Stimulated activated memory B cell treated with anti-CD40 and anti-IgM and Interleukin-4, amounts not matched to agents 10 μg/mL and 1 μg/mL and 100 μg/mL, for 72 hours (primary cell): ENCODE measurements around the gene OR5H6.
"Not testable (repeated sequence)": the region's sequence is repeated elsewhere in the genome, so short reads cannot be mapped to it uniquely, and the experiment has no call there.

Source experiments
- ATAC-seq: fragments of 150-1000 bp; cut with Tn5 transposase; 2 replicates; pipeline ENCODE4 v1.10.0; 2021
- H3K27ac Mint-ChIP-seq: one replicate; pipeline ENCODE4 v1.8.0; 2022; ENCODE audit warnings: mild to moderate bottlenecking, mixed read lengths
- H3K27me3 Mint-ChIP-seq: one replicate; pipeline ENCODE4 v1.8.0; 2022; ENCODE audit warnings: mixed read lengths
- H3K36me3 Mint-ChIP-seq: one replicate; pipeline ENCODE4 v1.8.0; 2022; ENCODE audit warnings: mixed read lengths
- H3K4me1 Mint-ChIP-seq: one replicate; pipeline ENCODE4 v1.8.0; 2022; ENCODE audit warnings: mixed read lengths
- H3K4me3 Mint-ChIP-seq: one replicate; pipeline ENCODE4 v1.8.0; 2022; ENCODE audit warnings: mild to moderate bottlenecking, moderate library complexity, mixed read lengths
- H3K9me3 Mint-ChIP-seq: one replicate; pipeline ENCODE4 v1.8.0; 2022; ENCODE audit warnings: mixed read lengths

OR5H6 gene

GRCh38 chr3:98263944-98264343 is at the start of gene OR5H6:
Gene OR5H6 (plus strand): TSS chr3:98264244. CDS start chr3:98264333, 89 bp downstream.
- H3K4me1 Mint-ChIP-seq: no peaks in the 10 kb centered on the region
- peaks cover 6% of the 10 kb centered on the region for H3K9me3 Mint-ChIP-seq
- H3K36me3 Mint-ChIP-seq: no peaks in the 10 kb centered on the region
- no peak for ATAC-seq
- H3K27me3 Mint-ChIP-seq: no peaks in the 10 kb centered on the region
- no peak within 1 kb of the TSS for H3K27ac Mint-ChIP-seq
- H3K4me3 Mint-ChIP-seq: no peak within 1 kb of the TSS

- H3K9me3 Mint-ChIP-seq: no peaks in the 10 kb centered on the region
- H3K4me3 Mint-ChIP-seq: no peak overlapping the region
- no peaks in the 10 kb centered on the region for H3K36me3 Mint-ChIP-seq
- no peak overlapping the region for H3K27ac Mint-ChIP-seq
- H3K27me3 Mint-ChIP-seq: no peaks in the 10 kb centered on the region
- no peaks in the 10 kb centered on the region for H3K4me1 Mint-ChIP-seq
- no peak for ATAC-seq
These were observed 49.0 kb upstream of the OR5H6 start for GRCh38 chr3:98215051-98215450.

- Mint-ChIP-seq H3K9me3 (no peaks in the 10 kb centered on the region), H3K4me1 (no peaks in the 10 kb centered on the region), H3K4me3 (no peak overlapping the region), H3K27me3 (no peaks in the 10 kb centered on the region), H3K36me3 (no peaks in the 10 kb centered on the region), H3K27ac (no peak overlapping the region)
- no peak for ATAC-seq
These were observed 40.0 kb upstream of the OR5H6 start for GRCh38 chr3:98223907-98224672.

- peaks cover 4% of the 10 kb centered on the region for H3K9me3 Mint-ChIP-seq
- H3K4me3 Mint-ChIP-seq: no peak overlapping the region
- no peaks in the 10 kb centered on the region for H3K36me3 Mint-ChIP-seq
- ATAC-seq: no peak
- no peak overlapping the region for H3K27ac Mint-ChIP-seq
- no peaks in the 10 kb centered on the region for H3K27me3 Mint-ChIP-seq
- H3K4me1 Mint-ChIP-seq: peaks cover 12% of the 10 kb centered on the region
These were observed 31.6 kb upstream of the OR5H6 start for GRCh38 chr3:98232489-98232888.

GRCh38 chr3:98233468-98233867 is 30.6 kb upstream of the OR5H6 start:
- peak; percentile 51 for ATAC-seq
- Mint-ChIP-seq H3K4me1 (peaks cover 12% of the 10 kb centered on the region), H3K36me3 (no peaks in the 10 kb centered on the region), H3K27me3 (no peaks in the 10 kb centered on the region), H3K4me3 (no peak overlapping the region), H3K27ac (no peak overlapping the region), H3K9me3 (peaks cover 4% of the 10 kb centered on the region)

- no peak for ATAC-seq
- no peak overlapping the region for H3K27ac Mint-ChIP-seq
- H3K27me3 Mint-ChIP-seq: no peaks in the 10 kb centered on the region
- no peaks in the 10 kb centered on the region for H3K4me1 Mint-ChIP-seq
- peaks cover 1% of the 10 kb centered on the region for H3K9me3 Mint-ChIP-seq
- no peak overlapping the region for H3K4me3 Mint-ChIP-seq
- H3K36me3 Mint-ChIP-seq: no peaks in the 10 kb centered on the region
These were observed 23.9 kb upstream of the OR5H6 start for GRCh38 chr3:98240131-98240530.

GRCh38 chr3:98242155-98242554 is 21.9 kb upstream of the OR5H6 start:
- Mint-ChIP-seq H3K36me3 (no peaks in the 10 kb centered on the region), H3K9me3 (peaks cover 6% of the 10 kb centered on the region), H3K27me3 (no peaks in the 10 kb centered on the region), H3K4me1 (no peaks in the 10 kb centered on the region), H3K4me3 (no peak overlapping the region), H3K27ac (no peak overlapping the region)
- no peak for ATAC-seq

- no peak for ATAC-seq
- H3K27me3 Mint-ChIP-seq: no peaks in the 10 kb centered on the region
- no peak overlapping the region for H3K27ac Mint-ChIP-seq
- H3K4me3 Mint-ChIP-seq: no peak overlapping the region
- H3K36me3 Mint-ChIP-seq: no peaks in the 10 kb centered on the region
- H3K4me1 Mint-ChIP-seq: no peaks in the 10 kb centered on the region
- peaks cover 6% of the 10 kb centered on the region for H3K9me3 Mint-ChIP-seq
These were observed 20.2 kb upstream of the OR5H6 start for GRCh38 chr3:98243843-98244242.

- ATAC-seq: no peak
- no peaks in the 10 kb centered on the region for H3K36me3 Mint-ChIP-seq
- no peaks in the 10 kb centered on the region for H3K4me1 Mint-ChIP-seq
- H3K4me3 Mint-ChIP-seq: no peak overlapping the region
- H3K27me3 Mint-ChIP-seq: no peaks in the 10 kb centered on the region
- H3K9me3 Mint-ChIP-seq: peaks cover 6% of the 10 kb centered on the region
- no peak overlapping the region for H3K27ac Mint-ChIP-seq
These were observed 17.9 kb upstream of the OR5H6 start for GRCh38 chr3:98246142-98246541.

GRCh38 chr3:98256026-98256425 is 8.0 kb upstream of the OR5H6 start:
- H3K27ac Mint-ChIP-seq, H3K27me3 Mint-ChIP-seq: not testable (repeated sequence)
- peaks cover 17% of the 10 kb centered on the region for H3K9me3 Mint-ChIP-seq

GRCh38 chr3:98259707-98260106 is 4.3 kb upstream of the OR5H6 start:
- H3K36me3 Mint-ChIP-seq: no peaks in the 10 kb centered on the region
- no peaks in the 10 kb centered on the region for H3K27me3 Mint-ChIP-seq
- H3K4me3 Mint-ChIP-seq: no peak overlapping the region
- no peaks in the 10 kb centered on the region for H3K4me1 Mint-ChIP-seq
- ATAC-seq: no peak
- no peak overlapping the region for H3K27ac Mint-ChIP-seq
- peaks cover 8% of the 10 kb centered on the region for H3K9me3 Mint-ChIP-seq

More at GRCh38 chr3:98256026-98256425, 8.0 kb upstream of the OR5H6 start:
- not testable (repeated sequence) for H3K36me3 Mint-ChIP-seq, H3K4me1 Mint-ChIP-seq, ATAC-seq, H3K4me3 Mint-ChIP-seq

GRCh38 chr3:98262046-98262445 is 2.0 kb upstream of the OR5H6 start:
- Mint-ChIP-seq H3K27ac (no peak overlapping the region), H3K36me3 (no peaks in the 10 kb centered on the region), H3K27me3 (no peaks in the 10 kb centered on the region), H3K9me3 (peaks cover 8% of the 10 kb centered on the region), H3K4me1 (no peaks in the 10 kb centered on the region), H3K4me3 (no peak overlapping the region)
- no peak for ATAC-seq

- no peak overlapping the region for H3K27ac Mint-ChIP-seq
- peaks cover 24% of the 10 kb centered on the region for H3K9me3 Mint-ChIP-seq
- H3K36me3 Mint-ChIP-seq: no peaks in the 10 kb centered on the region
- no peaks in the 10 kb centered on the region for H3K27me3 Mint-ChIP-seq
- no peaks in the 10 kb centered on the region for H3K4me1 Mint-ChIP-seq
- H3K4me3 Mint-ChIP-seq: no peak overlapping the region
- no peak for ATAC-seq
These were observed 5.8 kb downstream of the OR5H6 start for GRCh38 chr3:98269846-98270245.

GRCh38 chr3:98272126-98272525 is 8.1 kb downstream of the OR5H6 start:
- H3K9me3 Mint-ChIP-seq: peaks cover 24% of the 10 kb centered on the region
- no peak for ATAC-seq
- no peak overlapping the region for H3K4me3 Mint-ChIP-seq
- no peaks in the 10 kb centered on the region for H3K27me3 Mint-ChIP-seq
- no peak overlapping the region for H3K27ac Mint-ChIP-seq
- no peaks in the 10 kb centered on the region for H3K4me1 Mint-ChIP-seq
- no peaks in the 10 kb centered on the region for H3K36me3 Mint-ChIP-seq

- Mint-ChIP-seq H3K27ac (no peak overlapping the region), H3K9me3 (peaks cover 11% of the 10 kb centered on the region), H3K4me1 (peaks cover 6% of the 10 kb centered on the region), H3K27me3 (no peaks in the 10 kb centered on the region), H3K36me3 (no peaks in the 10 kb centered on the region), H3K4me3 (no peak overlapping the region)
- no peak for ATAC-seq
These were observed 10.9 kb downstream of the OR5H6 start for GRCh38 chr3:98274914-98275313.

- H3K4me3 Mint-ChIP-seq: no peak within 1 kb of the TSS
- ATAC-seq: no peak
- no peak within 1 kb of the TSS for H3K27ac Mint-ChIP-seq
- H3K4me1 Mint-ChIP-seq: peaks cover 6% of the 10 kb centered on the region
- no peaks in the 10 kb centered on the region for H3K36me3 Mint-ChIP-seq
- no peaks in the 10 kb centered on the region for H3K27me3 Mint-ChIP-seq
- H3K9me3 Mint-ChIP-seq: no peaks in the 10 kb centered on the region
These were observed 18.2 kb downstream of the OR5H6 start, which contains the start of gene OR5H2 for GRCh38 chr3:98282205-98282604. Gene OR5H2 (plus strand): TSS chr3:98282505. CDS start chr3:98282903, 398 bp downstream.
